HepG2 (cell line): ENCODE data around the gene CTIF. TPM values are rescaled to one million over a fixed set of nuclear protein-coding genes. Genes with fewer than 3 reads are reported as not detected.

Experiments used
- ATAC-seq: fragments of 200-7000 bp; cut with Tn5 transposase; 3 replicates; pipeline ENCODE4 v1.9.1; 2020; ENCODE audit warnings: mild to moderate bottlenecking, moderate library complexity
- BruUV-seq: library from RNA; stranded (reverse); fragments of 400-500 nt; replicated peaks from 2 replicates; lab custom pipeline; 2021; lab: Mats Ljungman, UMichigan
- CTCF ChIA-PET: fragments of 300-600 bp; formaldehyde crosslinking; extraction: SDS; loops from one replicate; lab custom pipeline; 2021; ENCODE audit warnings: low total read pairs, inconsistent platforms, low intra/inter-chr PET ratio; lab: Yijun Ruan, JAX
- POLR2A ChIA-PET: fragments of 350-600 bp; sonication (Branson Sonifier 250); formaldehyde crosslinking; loops from one replicate; lab custom pipeline; 2020; ENCODE audit warnings: antibody characterized with exemption, inconsistent platforms; lab: Yijun Ruan, JAX
- DNase-seq: peaks from one replicate; pipeline ENCODE4 v3.0.0-alpha.2; 2015; ENCODE audit warnings: low spot score
- FAIRE-seq: peaks from 3 replicates; lab custom pipeline; 2011; peaks lifted over from hg19 to GRCh38; lab: Jason Lieb, UNC
- H2AFZ ChIP-seq: one replicate; pipeline ENCODE4 v1.6.1; 2011; ENCODE audit warnings: low read length, inconsistent platforms
- H3K27ac ChIP-seq: fragments of 300-600 bp; 3 replicates; pipeline ENCODE4 v1.8.0; 2011; ENCODE audit warnings: mixed run types, mild to moderate bottlenecking, mixed read lengths, low read length, inconsistent platforms; ENCODE audit not compliant: insufficient read depth; ENCODE audit errors: extremely low read length
- H3K27me3 ChIP-seq, 2 experiments: fragments of 200-600 bp in 1 of 2; 2 replicates in 1 of 2; 3 replicates in 1 of 2; pipeline versions ENCODE4 v1.6.0 to v1.8.0; 2011; ENCODE audit warnings: low read length in 2 of 2, mild to moderate bottlenecking in 2 of 2, moderate library complexity in 2 of 2, inconsistent platforms in 1 of 2; ENCODE audit not compliant: insufficient read depth in 2 of 2, control insufficient read depth in 1 of 2
- H3K36me3 ChIP-seq, 2 experiments: fragments of 200-600 bp in 1 of 2; replicated peaks in 1 of 2; 2 replicates in 1 of 2; 3 replicates in 1 of 2; pipeline versions ENCODE4 v1.5.1 to v1.8.0; 2011; ENCODE audit warnings: low read length in 2 of 2, inconsistent platforms in 1 of 2; ENCODE audit not compliant: insufficient read depth in 2 of 2, control insufficient read depth in 1 of 2
- H3K4me1 ChIP-seq: 2 replicates; pipeline ENCODE4 v1.5.1; 2012; ENCODE audit warnings: low read length, inconsistent platforms; ENCODE audit not compliant: insufficient read depth
- H3K4me2 ChIP-seq: 2 replicates; pipeline ENCODE4 v1.6.0; 2011; ENCODE audit warnings: low read depth, low read length, inconsistent platforms
- H3K4me3 ChIP-seq, 3 experiments: fragments of 200-600 bp in 1 of 3; sonication (generic), shearing (Covaris generic) in 1 of 3; replicated peaks in 1 of 3; 2 replicates each; pipeline ENCODE4 v1.5.1; 2011 to 2016; ENCODE audit warnings: low read length in 3 of 3, inconsistent platforms in 2 of 3, low read depth in 2 of 3, mild to moderate bottlenecking in 2 of 3, control low read depth in 1 of 3, mixed read lengths in 1 of 3; ENCODE audit not compliant: insufficient read depth in 1 of 3
- H3K79me2 ChIP-seq: one replicate; pipeline ENCODE4 v1.6.1; 2011; ENCODE audit warnings: low read length, inconsistent platforms; ENCODE audit not compliant: insufficient read depth
- H3K9ac ChIP-seq: 2 replicates; pipeline ENCODE4 v1.6.0; 2011; ENCODE audit warnings: mild to moderate bottlenecking, low read depth, low read length, inconsistent platforms; ENCODE audit not compliant: insufficient read depth
- H3K9me3 ChIP-seq: 2 replicates; pipeline ENCODE4 v1.5.1; 2012; ENCODE audit warnings: mild to moderate bottlenecking, low read length
- H4K20me1 ChIP-seq: 2 replicates; pipeline ENCODE4 v1.6.0; 2011; ENCODE audit warnings: inconsistent platforms, mild to moderate bottlenecking, low read length, moderate library complexity; ENCODE audit not compliant: insufficient read depth
- ELF4 ChIP-seq: sonication (generic); formaldehyde crosslinking; IDR thresholded peaks from 2 replicates; pipeline ENCODE4 v1.5.0; 2020; ENCODE audit warnings: missing genetic modification reagents, mild to moderate bottlenecking, moderate library complexity, borderline replicate concordance
- ETV5 ChIP-seq: IDR thresholded peaks from 2 replicates; pipeline ENCODE4 v1.6.1; 2018; ENCODE audit warnings: missing biosample characterization, missing genetic modification reagents, inconsistent platforms, borderline replicate concordance
- KAT2B ChIP-seq: fragments of 150-350 bp; IDR thresholded peaks from 2 replicates; pipeline ENCODE4 v1.6.1; 2014; ENCODE audit warnings: low read depth, low read length, borderline replicate concordance
- KLF12 ChIP-seq: sonication (generic); formaldehyde crosslinking; IDR thresholded peaks from 2 replicates; pipeline ENCODE4 v1.4.0; 2020; ENCODE audit warnings: missing genetic modification reagents, borderline replicate concordance
- MZF1 ChIP-seq: sonication (generic); formaldehyde crosslinking; IDR thresholded peaks from 2 replicates; pipeline ENCODE4 v1.8.1; 2023; ENCODE audit warnings: mild to moderate bottlenecking, missing genetic modification reagents, borderline replicate concordance
- POLR2A ChIP-seq, 2 experiments: IDR thresholded peaks; 2 replicates each; pipeline ENCODE4 v1.6.1; 2011; ENCODE audit warnings: low read depth in 2 of 2, low read length in 2 of 2, mild to moderate bottlenecking in 1 of 2, moderate library complexity in 1 of 2; ENCODE audit not compliant: insufficient read depth in 1 of 2
- SPEN ChIP-seq: sonication (generic); formaldehyde crosslinking; IDR thresholded peaks from 2 replicates; pipeline ENCODE4 v1.5.1; 2020; ENCODE audit warnings: low read depth, mild to moderate bottlenecking, missing genetic modification reagents
- SRSF4 ChIP-seq: fragments of 200-400 bp; formaldehyde crosslinking; IDR thresholded peaks from one replicate; pipeline ENCODE4 v1.6.1; 2018; ENCODE audit warnings: mild to moderate bottlenecking, low read depth, low read length, moderate library complexity; ENCODE audit not compliant: poor library complexity, severe bottlenecking
- ZNF124 ChIP-seq: sonication (generic); formaldehyde crosslinking; IDR thresholded peaks from 2 replicates; pipeline ENCODE4 v1.4.0; 2020; ENCODE audit warnings: missing genetic modification reagents
- ZNF407 ChIP-seq: sonication (generic); formaldehyde crosslinking; IDR thresholded peaks from one replicate; pipeline ENCODE4 v1.5.1; 2020; ENCODE audit warnings: mild to moderate bottlenecking, missing genetic modification reagents; ENCODE audit errors: not compliant biosample characterization
- ZNF724P ChIP-seq: sonication (generic); formaldehyde crosslinking; IDR thresholded peaks from 2 replicates; pipeline ENCODE4 v1.8.0; 2022; ENCODE audit warnings: missing genetic modification reagents, borderline replicate concordance
- ZNF75D ChIP-seq: sonication (generic); formaldehyde crosslinking; IDR thresholded peaks from 2 replicates; pipeline ENCODE4 v1.8.1; 2023; ENCODE audit warnings: missing genetic modification reagents, mild to moderate bottlenecking, borderline replicate concordance
- ZNF883 ChIP-seq: sonication (generic); formaldehyde crosslinking; IDR thresholded peaks from 2 replicates; pipeline ENCODE4 v1.5.1; 2020; ENCODE audit warnings: mild to moderate bottlenecking, missing genetic modification reagents; ENCODE audit errors: not compliant biosample characterization
- ZSCAN30 ChIP-seq: sonication (generic); formaldehyde crosslinking; IDR thresholded peaks from 2 replicates; pipeline ENCODE4 v1.5.0; 2020; ENCODE audit warnings: mild to moderate bottlenecking, missing genetic modification reagents
- WGBS: methylation state at CpG from one replicate; pipeline ENCODE4 v1.1.6; 2017; ENCODE audit warnings: low lambda C conversion rate; 5-methylcytosine and 5-hydroxymethylcytosine counted together
- in situ Hi-C: cut with HindIII; loops from 2 replicates; pipeline ENCODE4 v1.10.0; 2017; ENCODE audit warnings: low pct_unique_long_range_greater_than_20kb; ENCODE audit not compliant: extremely low pct_ligation_motif_present
- intact Hi-C: fragments of 100-400 bp; cut with micrococcal nuclease; formaldehyde crosslinking; loops from one replicate; pipeline ENCODE4 v1.10.0; 2022; ENCODE audit not compliant: unreplicated experiment
- polyA plus RNA-seq, 8 experiments: library from polyadenylated mRNA; depleted of rRNA in 3 of 8; stranded (reverse) in 7 of 8; unstranded in 1 of 8; fragments of >200 nt; fragmentation: Illumina TruSeq in 4 of 8; extraction: Trizol in 4 of 8; gene quantifications; 2 replicates each; pipeline versions ENCODE4 v1.2.1 to v1.2.3, GENCODE V29; 2011 to 2016; ENCODE audit warnings: low read depth in 4 of 8, missing spikeins in 1 of 8, mixed read lengths in 1 of 8; ENCODE audit not compliant: insufficient read depth in 1 of 8
- total RNA-seq, 5 experiments: library from RNA; depleted of rRNA; stranded (reverse); fragments of >200 nt; fragmentation: Illumina TruSeq; extraction: Trizol; gene quantifications; 2 replicates each; pipeline ENCODE4 v1.2.3, GENCODE V29; 2016; ENCODE audit warnings: low read depth in 1 of 5

Gene CTIF
- total and polyA plus RNA-seq, 2 of the 13 experiments (the other 11 are each of a cell fraction or from before 2014, with no cell fraction given): 18.2 to 28.0 TPM

GRCh38 chr18:48590678-48591077, 51.8 kb downstream of the CTIF start:
- Histone ChIP-seq H3K4me1 (peaks cover 26% of the 10 kb centered on the region), H3K9me3 (no peaks in the 10 kb centered on the region), H3K9ac (no peak overlapping the region), H3K79me2 (peaks cover 19% of the 10 kb centered on the region), H2AFZ (no peak overlapping the region), H3K4me3 (no peak overlapping the region), H4K20me1 (no peaks in the 10 kb centered on the region), H3K4me2 (no peak overlapping the region), H3K27ac (no peak overlapping the region), H3K36me3 (peaks cover 1 to 9% of the 10 kb centered on the region in 2 experiments; a peak in 3 of 5 replicates), H3K27me3 (no peaks in the 10 kb centered on the region)
- POLR2A ChIA-PET: interaction anchor here (0.8 kb wide), 1 partner anchor 14 kb away, joined by 3 read pairs; no protein-coding TSS in a partner anchor
- BruUV-seq: no TSS peak
- DNase-seq: no peak
- no peak for FAIRE-seq
- CTCF ChIA-PET: no interaction called here
- no peak for ATAC-seq
- WGBS: 94% methylated on average over 5 of the region's 5 CpGs
- in situ Hi-C loops (no loop called here), intact Hi-C loops (no loop called here)
- TF ChIP-seq ZNF883 (CRISPR knock-in tag) (no peak), ELF4 (CRISPR knock-in tag) (no peak), ZNF75D (CRISPR knock-in tag) (no peak), ZNF124 (CRISPR knock-in tag) (no peak), KLF12 (CRISPR knock-in tag) (no peak), SRSF4 (no peak), ZSCAN30 (CRISPR knock-in tag) (no peak), SPEN (CRISPR knock-in tag) (no peak), ZNF407 (CRISPR knock-in tag) (no peak), KAT2B (no peak), POLR2A (IDR thresholded peaks at IDR 0.05; ENCODE audit: insufficient read depth in 1 of 2, low read depth in 2 of 2, low read length in 2 of 2) (no peak), ZNF724P (no peak), MZF1 (no peak), ETV5 (no peak)
- TF ChIP-seq, all 625 proteins: peak for 0
